ENCODE data around the gene ELOVL1.

The ELOVL1 gene

DNA sequence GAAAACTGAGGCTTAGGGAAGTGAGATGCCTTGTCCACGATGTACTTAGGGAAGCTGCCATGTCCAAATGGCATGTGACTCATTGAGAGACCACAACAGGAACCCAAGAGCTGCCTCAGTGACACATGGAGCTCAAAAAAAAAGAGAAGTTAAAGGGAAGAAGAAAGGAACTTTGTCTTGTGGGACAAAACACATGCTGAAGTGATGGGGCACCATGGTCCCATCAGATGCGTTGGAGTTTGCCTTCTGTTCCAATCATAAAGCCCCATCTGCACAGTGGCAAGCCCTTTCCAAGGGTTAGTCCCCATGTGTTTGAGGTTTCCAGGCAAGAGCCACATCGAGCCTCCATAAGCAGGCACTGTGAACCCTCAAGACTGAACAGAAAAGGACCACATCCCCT, 13.8 kb upstream of the ELOVL1 start:
- peak; percentile 77 to 79 for DNase-seq (ENCODE audit: low read depth in 1 of 2, low spot score in 1 of 2)
- TF ChIP-seq, protein P1, sequence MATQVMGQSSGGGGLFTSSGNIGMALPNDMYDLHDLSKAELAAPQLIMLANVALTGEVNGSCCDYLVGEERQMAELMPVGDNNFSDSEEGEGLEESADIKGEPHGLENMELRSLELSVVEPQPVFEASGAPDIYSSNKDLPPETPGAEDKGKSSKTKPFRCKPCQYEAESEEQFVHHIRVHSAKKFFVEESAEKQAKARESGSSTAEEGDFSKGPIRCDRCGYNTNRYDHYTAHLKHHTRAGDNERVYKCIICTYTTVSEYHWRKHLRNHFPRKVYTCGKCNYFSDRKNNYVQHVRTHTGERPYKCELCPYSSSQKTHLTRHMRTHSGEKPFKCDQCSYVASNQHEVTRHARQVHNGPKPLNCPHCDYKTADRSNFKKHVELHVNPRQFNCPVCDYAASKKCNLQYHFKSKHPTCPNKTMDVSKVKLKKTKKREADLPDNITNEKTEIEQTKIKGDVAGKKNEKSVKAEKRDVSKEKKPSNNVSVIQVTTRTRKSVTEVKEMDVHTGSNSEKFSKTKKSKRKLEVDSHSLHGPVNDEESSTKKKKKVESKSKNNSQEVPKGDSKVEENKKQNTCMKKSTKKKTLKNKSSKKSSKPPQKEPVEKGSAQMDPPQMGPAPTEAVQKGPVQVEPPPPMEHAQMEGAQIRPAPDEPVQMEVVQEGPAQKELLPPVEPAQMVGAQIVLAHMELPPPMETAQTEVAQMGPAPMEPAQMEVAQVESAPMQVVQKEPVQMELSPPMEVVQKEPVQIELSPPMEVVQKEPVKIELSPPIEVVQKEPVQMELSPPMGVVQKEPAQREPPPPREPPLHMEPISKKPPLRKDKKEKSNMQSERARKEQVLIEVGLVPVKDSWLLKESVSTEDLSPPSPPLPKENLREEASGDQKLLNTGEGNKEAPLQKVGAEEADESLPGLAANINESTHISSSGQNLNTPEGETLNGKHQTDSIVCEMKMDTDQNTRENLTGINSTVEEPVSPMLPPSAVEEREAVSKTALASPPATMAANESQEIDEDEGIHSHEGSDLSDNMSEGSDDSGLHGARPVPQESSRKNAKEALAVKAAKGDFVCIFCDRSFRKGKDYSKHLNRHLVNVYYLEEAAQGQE (IDR thresholded peaks at IDR 0.05; ENCODE audit: insufficient replicate concordance, low read depth), result no peak
- TF ChIP-seq SPI1 (IDR thresholded peaks at IDR 0.05; ENCODE audit: borderline replicate concordance, low read depth) (peak; percentile 71; the same call in 1 of the 2 replicates), POLR2AphosphoS5 (IDR thresholded peaks at IDR 0.05; ENCODE audit: low read depth) (peak; percentile 52)
- Histone ChIP-seq H3K27me3 (ENCODE audit: insufficient read depth, poor library complexity, severe bottlenecking) (no peaks in the 10 kb centered on the region), H3K27ac (replicated peaks) (peak overlapping the region; percentile 40), H3K4me3 (replicated peaks; ENCODE audit: insufficient read depth, low read length) (no peak overlapping the region)

DNA sequence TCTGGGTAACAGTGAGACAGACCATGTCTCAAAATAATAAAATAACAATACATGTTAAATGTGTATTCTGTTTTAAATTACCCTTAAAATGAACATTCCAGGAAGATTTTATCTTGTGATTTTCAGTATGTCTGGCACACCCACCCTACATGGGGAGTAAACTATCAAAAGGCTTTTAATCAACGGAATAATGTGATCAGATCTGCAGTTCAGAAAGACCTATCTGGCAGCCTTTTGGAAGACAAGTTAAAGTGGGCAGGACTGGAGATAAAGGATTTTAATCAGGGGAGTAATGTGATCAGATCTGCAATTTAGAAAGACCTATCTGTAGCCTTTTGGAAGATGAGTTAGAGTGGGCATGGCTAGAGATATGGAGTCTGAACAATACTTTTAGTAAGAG, 11.7 kb upstream of the ELOVL1 start:
- TF ChIP-seq, protein P2, sequence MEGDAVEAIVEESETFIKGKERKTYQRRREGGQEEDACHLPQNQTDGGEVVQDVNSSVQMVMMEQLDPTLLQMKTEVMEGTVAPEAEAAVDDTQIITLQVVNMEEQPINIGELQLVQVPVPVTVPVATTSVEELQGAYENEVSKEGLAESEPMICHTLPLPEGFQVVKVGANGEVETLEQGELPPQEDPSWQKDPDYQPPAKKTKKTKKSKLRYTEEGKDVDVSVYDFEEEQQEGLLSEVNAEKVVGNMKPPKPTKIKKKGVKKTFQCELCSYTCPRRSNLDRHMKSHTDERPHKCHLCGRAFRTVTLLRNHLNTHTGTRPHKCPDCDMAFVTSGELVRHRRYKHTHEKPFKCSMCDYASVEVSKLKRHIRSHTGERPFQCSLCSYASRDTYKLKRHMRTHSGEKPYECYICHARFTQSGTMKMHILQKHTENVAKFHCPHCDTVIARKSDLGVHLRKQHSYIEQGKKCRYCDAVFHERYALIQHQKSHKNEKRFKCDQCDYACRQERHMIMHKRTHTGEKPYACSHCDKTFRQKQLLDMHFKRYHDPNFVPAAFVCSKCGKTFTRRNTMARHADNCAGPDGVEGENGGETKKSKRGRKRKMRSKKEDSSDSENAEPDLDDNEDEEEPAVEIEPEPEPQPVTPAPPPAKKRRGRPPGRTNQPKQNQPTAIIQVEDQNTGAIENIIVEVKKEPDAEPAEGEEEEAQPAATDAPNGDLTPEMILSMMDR (IDR thresholded peaks at IDR 0.05; ENCODE audit: insufficient read depth, low read length), result no peak
- TF ChIP-seq GABPA (IDR thresholded peaks at IDR 0.05; ENCODE audit: low read depth) (no peak), POLR2AphosphoS5 (IDR thresholded peaks at IDR 0.05; ENCODE audit: low read depth) (no peak), SPI1 (IDR thresholded peaks at IDR 0.05; ENCODE audit: borderline replicate concordance, low read depth) (no peak)
- TF ChIP-seq, protein P1 (IDR thresholded peaks at IDR 0.05; ENCODE audit: insufficient replicate concordance, low read depth), result no peak
- DNase-seq (ENCODE audit: low read depth in 1 of 2, low spot score in 1 of 2), result no peak
- no peak overlapping the region for H3K27ac ChIP-seq (replicated peaks)
- no peaks in the 10 kb centered on the region for H3K27me3 ChIP-seq (ENCODE audit: insufficient read depth, poor library complexity, severe bottlenecking)
- H3K4me3 ChIP-seq (replicated peaks; ENCODE audit: insufficient read depth, low read length), result no peak overlapping the region

DNA sequence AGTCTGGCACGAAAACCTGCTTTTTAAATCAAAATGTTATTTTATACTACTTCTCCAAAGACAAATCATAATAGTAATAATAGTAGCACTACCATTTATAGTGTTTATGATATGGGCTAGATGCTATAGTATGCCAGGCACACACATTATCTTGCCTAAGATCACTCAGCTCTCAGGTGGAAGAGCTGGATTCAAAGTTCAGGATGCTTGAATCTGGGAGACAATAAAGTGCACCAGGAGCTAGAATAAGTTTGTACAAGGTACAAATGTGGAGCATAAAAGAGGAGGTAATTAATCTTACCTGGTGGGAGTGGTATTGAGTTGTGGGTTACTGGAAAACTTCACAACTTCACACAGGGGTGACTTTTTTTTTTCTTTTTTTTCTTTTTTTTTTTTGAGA, 10.0 kb upstream of the ELOVL1 start:
- no peaks in the 10 kb centered on the region for H3K27me3 ChIP-seq (ENCODE audit: insufficient read depth, poor library complexity, severe bottlenecking)
- H3K27ac ChIP-seq (replicated peaks), result no peak overlapping the region
- no peak for DNase-seq (ENCODE audit: low read depth in 1 of 2, low spot score in 1 of 2)
- TF ChIP-seq, protein P2 (IDR thresholded peaks at IDR 0.05; ENCODE audit: insufficient read depth, low read length), result no peak
- TF ChIP-seq GABPA (IDR thresholded peaks at IDR 0.05; ENCODE audit: low read depth) (no peak), POLR2AphosphoS5 (IDR thresholded peaks at IDR 0.05; ENCODE audit: low read depth) (no peak), SPI1 (IDR thresholded peaks at IDR 0.05; ENCODE audit: borderline replicate concordance, low read depth) (no peak)
- TF ChIP-seq, protein P1 (IDR thresholded peaks at IDR 0.05; ENCODE audit: insufficient replicate concordance, low read depth), result no peak
- H3K4me3 ChIP-seq (replicated peaks; ENCODE audit: insufficient read depth, low read length), result no peak overlapping the region
